Suprapubic skin (tissue), 4 donors: ENCODE measurements around the gene LAMA3.

Experiments used
- CTCF ChIP-seq, 2 donors: fragments of 200-600 bp in 1 of 2; fragments of 450-650 bp in 1 of 2; sonication (generic) in 1 of 2; IDR thresholded peaks; one replicate each; pipeline ENCODE4 v1.5.1; 2016 to 2019; ENCODE audit warnings: antibody characterized with exemption in 2 of 2, mild to moderate bottlenecking in 1 of 2, moderate library complexity in 1 of 2
- EP300 ChIP-seq: sonication (generic); formaldehyde crosslinking; IDR thresholded peaks from one replicate; pipeline ENCODE4 v1.6.1; 2017; ENCODE audit warnings: antibody characterized with exemption
- POLR2A ChIP-seq, 2 donors: fragments of 450-650 bp; IDR thresholded peaks; one replicate each; pipeline ENCODE4 v1.6.1; 2017; ENCODE audit warnings: antibody characterized with exemption in 2 of 2, mild to moderate bottlenecking in 2 of 2, moderate library complexity in 2 of 2
- POLR2AphosphoS5 ChIP-seq, 3 donors: sonication (generic); formaldehyde crosslinking; IDR thresholded peaks; one replicate each; pipeline ENCODE4 v1.6.1; 2017; ENCODE audit warnings: antibody characterized with exemption in 3 of 3

GRCh38 chr18:23784832-23785245, 95.6 kb downstream of the LAMA3 start:
- TF ChIP-seq CTCF (IDR thresholded peaks at IDR 0.05), result no peak
- TF ChIP-seq EP300, result no peak
- no peak for TF ChIP-seq POLR2A (IDR thresholded peaks at IDR 0.05)
- no peak for TF ChIP-seq POLR2AphosphoS5 (IDR thresholded peaks at IDR 0.05)
